ENCODE results near the gene MIF. TPM values are rescaled to one million over a fixed set of nuclear protein-coding genes. Genes with fewer than 3 reads are reported as not detected.

MIF gene
- total RNA-seq, 2 donors from 2014 or later = 176 to 273 TPM

GRCh38 chr22:23868580-23868979 is 25.6 kb upstream of the MIF start:
- Histone ChIP-seq H3K36me3 (peaks cover 18% of the 10 kb centered on the region), H3K27me3 (no peaks in the 10 kb centered on the region), H3K27ac (no peak overlapping the region), H3K4me3 (no peak overlapping the region), H3K9me3 (no peaks in the 10 kb centered on the region), H3K4me1 (no peaks in the 10 kb centered on the region)
- no peak for DNase-seq (ENCODE audit: low spot score)
- TF ChIP-seq CTCF (IDR thresholded peaks at IDR 0.05) = no peak

GRCh38 chr22:23874871-23875270 is 19.3 kb upstream of the MIF start:
- Histone ChIP-seq H3K4me3 (no peak overlapping the region), H3K27ac (no peak overlapping the region), H3K9me3 (no peaks in the 10 kb centered on the region), H3K36me3 (peaks cover 11% of the 10 kb centered on the region), H3K27me3 (no peaks in the 10 kb centered on the region), H3K4me1 (no peaks in the 10 kb centered on the region)
- TF ChIP-seq CTCF (IDR thresholded peaks at IDR 0.05) = no peak
- DNase-seq (ENCODE audit: low spot score) = no peak

- H3K4me3 ChIP-seq = no peak overlapping the region
- no peaks in the 10 kb centered on the region for H3K9me3 ChIP-seq
- TF ChIP-seq CTCF (IDR thresholded peaks at IDR 0.05) = no peak
- peaks cover 11% of the 10 kb centered on the region for H3K36me3 ChIP-seq
- DNase-seq (ENCODE audit: low spot score) = no peak
- no peak overlapping the region for H3K27ac ChIP-seq
- no peaks in the 10 kb centered on the region for H3K27me3 ChIP-seq
- H3K4me1 ChIP-seq = no peaks in the 10 kb centered on the region
Measured at GRCh38 chr22:23875801-23876200, 18.4 kb upstream of the MIF start.

GRCh38 chr22:23877566-23877965 is 16.6 kb upstream of the MIF start:
- no peak for TF ChIP-seq CTCF (IDR thresholded peaks at IDR 0.05)
- Histone ChIP-seq H3K27ac (no peak overlapping the region), H3K36me3 (peaks cover 11% of the 10 kb centered on the region), H3K27me3 (no peaks in the 10 kb centered on the region), H3K9me3 (no peaks in the 10 kb centered on the region), H3K4me3 (no peak overlapping the region), H3K4me1 (no peaks in the 10 kb centered on the region)
- no peak for DNase-seq (ENCODE audit: low spot score)

- Histone ChIP-seq H3K36me3 (peaks cover 11% of the 10 kb centered on the region), H3K9me3 (no peaks in the 10 kb centered on the region), H3K4me3 (no peak overlapping the region), H3K4me1 (no peaks in the 10 kb centered on the region), H3K27ac (no peak overlapping the region), H3K27me3 (no peaks in the 10 kb centered on the region)
- TF ChIP-seq CTCF (IDR thresholded peaks at IDR 0.05) = no peak
- no peak for DNase-seq (ENCODE audit: low spot score)
Measured at GRCh38 chr22:23878219-23878618, 16.0 kb upstream of the MIF start.

GRCh38 chr22:23882370-23882769 is 11.8 kb upstream of the MIF start:
- Histone ChIP-seq H3K9me3 (no peaks in the 10 kb centered on the region), H3K36me3 (no peaks in the 10 kb centered on the region), H3K4me3 (no peak overlapping the region), H3K27ac (no peak overlapping the region), H3K4me1 (no peaks in the 10 kb centered on the region), H3K27me3 (no peaks in the 10 kb centered on the region)
- no peak for TF ChIP-seq CTCF (IDR thresholded peaks at IDR 0.05)
- DNase-seq (ENCODE audit: low spot score) = no peak

All from right atrium auricular region (tissue), 2 donors.